ENCODE measurements around the gene PBX3. TPM values are rescaled to one million over a fixed set of nuclear protein-coding genes. Genes with fewer than 3 reads are reported as not detected.

Gene PBX3
- total RNA-seq, 4 donors from 2014 or later: 25.7 to 71.5 (median 45.1) TPM

DNA sequence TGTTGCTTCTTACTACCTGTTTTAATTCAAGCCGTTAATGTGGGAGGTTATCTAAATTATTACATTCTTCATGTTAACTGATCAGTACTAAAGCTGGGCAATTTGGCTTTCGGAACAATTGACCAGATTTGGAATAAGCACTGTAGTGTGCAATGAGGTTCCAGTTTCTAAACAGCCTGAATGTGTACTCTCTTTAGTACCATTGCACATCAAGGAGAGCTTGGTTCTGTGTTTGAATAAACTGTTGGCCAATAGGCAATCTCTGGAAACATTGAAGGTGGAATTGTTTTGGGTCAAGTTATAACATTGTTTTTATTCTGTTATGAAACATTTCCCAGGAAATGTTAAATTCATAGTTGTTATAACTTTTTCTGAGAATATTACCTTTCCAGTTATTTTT is 105.2 kb downstream of the PBX3 start:
- peaks cover 31% of the 10 kb centered on the region for H3K4me1 ChIP-seq
- no peak overlapping the region for H3K27ac ChIP-seq
- H3K9me3 ChIP-seq: no peaks in the 10 kb centered on the region
- WGBS: 62% methylated on average over 2 of the region's 2 CpGs
- TF ChIP-seq EP300 (IDR thresholded peaks at IDR 0.05) (no peak), POLR2A (IDR thresholded peaks at IDR 0.05) (no peak), POLR2AphosphoS5 (IDR thresholded peaks at IDR 0.05) (no peak)
- TF ChIP-seq, protein P1, sequence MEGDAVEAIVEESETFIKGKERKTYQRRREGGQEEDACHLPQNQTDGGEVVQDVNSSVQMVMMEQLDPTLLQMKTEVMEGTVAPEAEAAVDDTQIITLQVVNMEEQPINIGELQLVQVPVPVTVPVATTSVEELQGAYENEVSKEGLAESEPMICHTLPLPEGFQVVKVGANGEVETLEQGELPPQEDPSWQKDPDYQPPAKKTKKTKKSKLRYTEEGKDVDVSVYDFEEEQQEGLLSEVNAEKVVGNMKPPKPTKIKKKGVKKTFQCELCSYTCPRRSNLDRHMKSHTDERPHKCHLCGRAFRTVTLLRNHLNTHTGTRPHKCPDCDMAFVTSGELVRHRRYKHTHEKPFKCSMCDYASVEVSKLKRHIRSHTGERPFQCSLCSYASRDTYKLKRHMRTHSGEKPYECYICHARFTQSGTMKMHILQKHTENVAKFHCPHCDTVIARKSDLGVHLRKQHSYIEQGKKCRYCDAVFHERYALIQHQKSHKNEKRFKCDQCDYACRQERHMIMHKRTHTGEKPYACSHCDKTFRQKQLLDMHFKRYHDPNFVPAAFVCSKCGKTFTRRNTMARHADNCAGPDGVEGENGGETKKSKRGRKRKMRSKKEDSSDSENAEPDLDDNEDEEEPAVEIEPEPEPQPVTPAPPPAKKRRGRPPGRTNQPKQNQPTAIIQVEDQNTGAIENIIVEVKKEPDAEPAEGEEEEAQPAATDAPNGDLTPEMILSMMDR (IDR thresholded peaks at IDR 0.05): no peak
- no peaks in the 10 kb centered on the region for H3K36me3 ChIP-seq
- H3K4me3 ChIP-seq: no peak overlapping the region
- DNase-seq (ENCODE audit: low spot score in 2 of 2): no peak
- no peaks in the 10 kb centered on the region for H3K27me3 ChIP-seq

DNA sequence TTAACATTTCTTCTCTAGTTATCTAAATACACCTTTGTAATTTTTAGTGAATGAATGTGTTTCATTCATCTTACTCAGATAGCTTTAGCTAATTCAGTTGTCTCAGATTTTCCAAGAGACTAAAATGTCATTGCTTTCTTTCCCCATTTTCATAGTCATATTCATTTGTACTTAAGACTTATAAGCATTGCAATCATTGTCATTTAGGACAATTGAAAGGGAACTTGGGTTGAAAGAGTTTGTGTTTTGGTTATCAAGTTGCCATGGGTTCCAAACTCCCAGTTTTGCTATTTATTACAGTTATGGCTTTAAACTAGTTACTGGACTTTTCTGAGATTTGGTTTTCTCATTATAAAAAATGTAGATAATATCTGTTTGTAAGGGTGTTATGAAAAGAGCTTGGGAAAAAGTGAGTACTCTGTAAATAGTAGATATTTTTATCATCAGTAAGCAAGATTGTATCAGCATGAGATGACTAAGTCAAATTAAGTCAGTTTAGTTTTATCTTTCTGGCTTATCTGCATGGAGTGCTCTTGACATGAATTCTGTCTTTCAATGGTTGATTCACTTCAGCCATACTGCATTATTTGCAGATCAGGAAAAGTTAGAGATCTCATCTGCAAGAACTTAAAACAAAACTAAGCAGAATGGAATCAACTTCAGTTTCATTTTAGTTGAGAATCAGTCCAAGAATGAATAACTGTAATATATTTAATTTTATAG is 107.5 kb downstream of the PBX3 start:
- Histone ChIP-seq H3K9me3 (no peaks in the 10 kb centered on the region), H3K4me3 (no peak overlapping the region), H3K4me1 (peaks cover 31% of the 10 kb centered on the region), H3K27ac (no peak overlapping the region), H3K27me3 (no peaks in the 10 kb centered on the region), H3K36me3 (no peaks in the 10 kb centered on the region)
- TF ChIP-seq POLR2AphosphoS5 (IDR thresholded peaks at IDR 0.05): no peak
- TF ChIP-seq POLR2A (IDR thresholded peaks at IDR 0.05): no peak
- TF ChIP-seq, protein P1 (IDR thresholded peaks at IDR 0.05): no peak
- TF ChIP-seq EP300 (IDR thresholded peaks at IDR 0.05): no peak
- DNase-seq (ENCODE audit: low spot score in 2 of 2): no peak

DNA sequence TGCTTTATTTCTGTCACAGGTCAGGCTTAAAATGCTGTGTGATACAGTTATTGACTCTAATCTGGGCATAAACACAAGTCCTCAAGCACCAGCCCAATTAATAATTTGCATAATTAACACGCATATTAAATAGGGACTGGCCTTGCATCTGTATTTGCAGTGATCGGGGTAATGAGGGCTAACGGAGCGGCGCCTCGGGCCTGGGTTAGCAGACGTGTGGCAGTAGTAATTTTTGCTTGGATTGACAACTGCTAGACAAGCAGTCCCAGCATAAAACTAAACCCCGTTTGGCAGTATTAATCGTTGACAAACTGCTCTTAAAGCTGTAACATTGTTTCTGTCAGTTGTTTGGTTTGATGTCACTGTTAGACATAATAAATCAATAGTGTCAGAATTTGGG is 109.2 kb downstream of the PBX3 start:
- Histone ChIP-seq H3K9me3 (no peaks in the 10 kb centered on the region), H3K4me3 (no peak overlapping the region), H3K27me3 (no peaks in the 10 kb centered on the region), H3K27ac (no peak overlapping the region), H3K36me3 (no peaks in the 10 kb centered on the region), H3K4me1 (peaks cover 21% of the 10 kb centered on the region)
- WGBS: 55% methylated on average over 9 of the region's 9 CpGs
- TF ChIP-seq POLR2AphosphoS5 (IDR thresholded peaks at IDR 0.05) (no peak), EP300 (IDR thresholded peaks at IDR 0.05) (no peak), POLR2A (IDR thresholded peaks at IDR 0.05) (no peak)
- TF ChIP-seq, protein P1 (IDR thresholded peaks at IDR 0.05): no peak
- DNase-seq (ENCODE audit: low spot score in 2 of 2): no peak

DNA sequence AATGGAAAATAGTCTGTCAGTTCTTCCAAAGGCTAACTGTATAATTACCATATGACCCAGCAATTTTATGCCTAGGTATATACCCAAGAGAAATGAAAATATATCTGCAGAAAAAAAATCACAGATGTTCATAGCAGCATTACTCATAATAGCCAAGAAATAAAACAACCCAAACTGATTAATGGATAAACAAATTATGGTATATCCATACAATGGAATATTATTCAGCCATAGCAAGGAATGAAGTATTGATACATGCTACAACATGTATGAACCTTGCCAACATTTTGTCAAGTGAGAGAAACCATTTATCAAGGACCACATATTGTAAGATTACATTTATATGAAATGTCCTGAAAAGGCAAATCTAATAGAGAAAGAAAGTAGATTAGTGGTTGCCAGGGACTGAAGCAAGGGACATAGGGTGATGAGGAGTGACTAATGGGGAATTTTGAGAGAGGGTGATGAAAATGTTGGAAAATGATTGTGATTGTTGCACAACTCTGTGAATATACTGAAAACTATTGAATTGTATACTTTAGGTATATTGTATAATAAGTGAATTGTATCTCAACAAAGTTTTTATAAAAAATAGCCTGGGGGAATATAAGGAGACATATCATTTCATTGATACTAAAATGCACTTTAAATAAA is 114.4 kb downstream of the PBX3 start:
- TF ChIP-seq, protein P1 (IDR thresholded peaks at IDR 0.05): no peak
- TF ChIP-seq POLR2A (IDR thresholded peaks at IDR 0.05) (no peak), EP300 (IDR thresholded peaks at IDR 0.05) (no peak), POLR2AphosphoS5 (IDR thresholded peaks at IDR 0.05) (no peak)
- Histone ChIP-seq H3K4me1 (no peaks in the 10 kb centered on the region), H3K27me3 (no peaks in the 10 kb centered on the region), H3K36me3 (no peaks in the 10 kb centered on the region), H3K4me3 (no peak overlapping the region), H3K27ac (no peak overlapping the region), H3K9me3 (no peaks in the 10 kb centered on the region)
- DNase-seq (ENCODE audit: low spot score in 2 of 2): no peak

DNA sequence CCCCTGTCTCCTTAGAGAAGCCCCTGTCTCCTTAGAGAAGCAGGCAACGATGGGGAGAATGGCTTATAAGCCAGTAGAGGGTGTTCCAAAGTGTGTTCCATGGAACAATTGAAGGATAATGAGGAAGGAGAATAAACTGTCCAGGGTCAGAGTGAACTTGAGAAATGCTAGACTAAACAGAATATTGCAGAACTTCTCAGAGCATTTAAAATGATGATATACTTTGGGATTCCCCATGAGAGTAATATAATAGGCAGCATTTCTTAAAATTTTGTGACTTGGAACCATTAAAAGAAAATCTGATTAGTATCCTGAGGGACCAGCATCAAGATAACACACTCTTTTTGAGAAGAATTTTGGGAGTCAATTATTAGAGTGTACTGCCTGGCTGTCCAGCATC is 116.8 kb downstream of the PBX3 start:
- H3K9me3 ChIP-seq: no peaks in the 10 kb centered on the region
- TF ChIP-seq, protein P1 (IDR thresholded peaks at IDR 0.05): no peak
- TF ChIP-seq POLR2AphosphoS5 (IDR thresholded peaks at IDR 0.05) (no peak), POLR2A (IDR thresholded peaks at IDR 0.05) (no peak), EP300 (IDR thresholded peaks at IDR 0.05) (no peak)
- no peak for DNase-seq (ENCODE audit: low spot score in 2 of 2)
- H3K36me3 ChIP-seq: no peaks in the 10 kb centered on the region
- H3K27me3 ChIP-seq: no peaks in the 10 kb centered on the region
- H3K4me1 ChIP-seq: peaks cover 6% of the 10 kb centered on the region
- H3K4me3 ChIP-seq: no peak overlapping the region
- WGBS: 89% methylated on average over 1 of the region's 1 CpG
- H3K27ac ChIP-seq: no peak overlapping the region

Data from suprapubic skin (tissue), 4 donors.